Parathyroid adenoma (tissue), 2 donors: Measurements from ENCODE around the gene RANBP3.

Experiments used
- H2AFZ ChIP-seq: fragments of 300-600 bp; sonication (generic); one replicate; pipeline ENCODE4 v1.7.0; 2017; ENCODE audit warnings: antibody characterized with exemption, mild to moderate bottlenecking
- H3K27ac ChIP-seq: fragments of 300-600 bp; sonication (generic); one replicate; pipeline ENCODE4 v1.7.0; 2017
- H3K27me3 ChIP-seq: fragments of 300-600 bp; sonication (generic); one replicate; pipeline ENCODE4 v1.7.0; 2017; ENCODE audit warnings: low read length; ENCODE audit not compliant: control insufficient read depth, insufficient read depth
- H3K36me3 ChIP-seq: fragments of 300-600 bp; sonication (generic); one replicate; pipeline ENCODE4 v1.7.0; 2017; ENCODE audit warnings: low read length; ENCODE audit not compliant: control insufficient read depth, insufficient read depth
- H3K4me1 ChIP-seq: fragments of 300-600 bp; sonication (generic); one replicate; pipeline ENCODE4 v1.7.0; 2017; ENCODE audit warnings: control low read depth
- H3K4me2 ChIP-seq: fragments of 300-600 bp; sonication (generic); one replicate; pipeline ENCODE4 v1.7.0; 2017; ENCODE audit warnings: low read length
- H3K4me3 ChIP-seq: fragments of 300-600 bp; sonication (generic); one replicate; pipeline ENCODE4 v1.7.0; 2017; ENCODE audit warnings: low read depth, low read length
- H3K79me2 ChIP-seq: fragments of 300-600 bp; sonication (generic); one replicate; pipeline ENCODE4 v1.7.0; 2017; ENCODE audit warnings: control low read depth
- H3K9ac ChIP-seq: fragments of 300-600 bp; sonication (generic); one replicate; pipeline ENCODE4 v1.7.0; 2017; ENCODE audit warnings: mild to moderate bottlenecking
- H3K9me3 ChIP-seq: fragments of 300-600 bp; sonication (generic); one replicate; pipeline ENCODE4 v1.7.0; 2017; ENCODE audit warnings: low read length; ENCODE audit not compliant: control insufficient read depth
- TF ChIP-seq, protein P1 (sequence below): fragments of 300-600 bp; sonication (generic); IDR thresholded peaks from one replicate; pipeline ENCODE4 v1.7.0; 2017; ENCODE audit warnings: antibody characterized with exemption, mild to moderate bottlenecking
- donor health status: primary hyperparathyroidism.

RANBP3 gene

DNA sequence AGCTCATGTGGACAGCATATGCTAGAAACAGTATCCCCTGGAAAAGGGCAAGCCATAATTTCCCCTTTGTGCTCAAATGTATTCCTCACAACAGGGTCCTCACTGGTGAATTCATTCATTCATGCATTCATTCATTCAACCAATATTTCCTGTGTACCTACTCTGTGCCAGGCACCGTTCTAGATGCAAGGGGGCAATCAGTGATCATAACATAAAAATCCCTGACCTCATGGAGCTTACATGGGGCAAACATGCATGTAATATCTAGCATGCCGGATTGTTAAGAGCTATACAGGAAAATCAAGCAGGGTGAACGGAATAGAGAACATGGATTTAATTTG lies 2.6 kb downstream of the RANBP3 start:
- Histone ChIP-seq H3K79me2 (peaks cover 63% of the 10 kb centered on the region), H3K36me3 (no peaks in the 10 kb centered on the region), H3K4me3 (no peak overlapping the region), H3K4me2 (no peak overlapping the region), H3K9me3 (no peaks in the 10 kb centered on the region), H2AFZ (no peak overlapping the region), H3K9ac (no peak overlapping the region), H3K4me1 (no peaks in the 10 kb centered on the region), H3K27ac (no peak overlapping the region), H3K27me3 (no peaks in the 10 kb centered on the region)
- TF ChIP-seq, protein P1, sequence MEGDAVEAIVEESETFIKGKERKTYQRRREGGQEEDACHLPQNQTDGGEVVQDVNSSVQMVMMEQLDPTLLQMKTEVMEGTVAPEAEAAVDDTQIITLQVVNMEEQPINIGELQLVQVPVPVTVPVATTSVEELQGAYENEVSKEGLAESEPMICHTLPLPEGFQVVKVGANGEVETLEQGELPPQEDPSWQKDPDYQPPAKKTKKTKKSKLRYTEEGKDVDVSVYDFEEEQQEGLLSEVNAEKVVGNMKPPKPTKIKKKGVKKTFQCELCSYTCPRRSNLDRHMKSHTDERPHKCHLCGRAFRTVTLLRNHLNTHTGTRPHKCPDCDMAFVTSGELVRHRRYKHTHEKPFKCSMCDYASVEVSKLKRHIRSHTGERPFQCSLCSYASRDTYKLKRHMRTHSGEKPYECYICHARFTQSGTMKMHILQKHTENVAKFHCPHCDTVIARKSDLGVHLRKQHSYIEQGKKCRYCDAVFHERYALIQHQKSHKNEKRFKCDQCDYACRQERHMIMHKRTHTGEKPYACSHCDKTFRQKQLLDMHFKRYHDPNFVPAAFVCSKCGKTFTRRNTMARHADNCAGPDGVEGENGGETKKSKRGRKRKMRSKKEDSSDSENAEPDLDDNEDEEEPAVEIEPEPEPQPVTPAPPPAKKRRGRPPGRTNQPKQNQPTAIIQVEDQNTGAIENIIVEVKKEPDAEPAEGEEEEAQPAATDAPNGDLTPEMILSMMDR: no peak

DNA sequence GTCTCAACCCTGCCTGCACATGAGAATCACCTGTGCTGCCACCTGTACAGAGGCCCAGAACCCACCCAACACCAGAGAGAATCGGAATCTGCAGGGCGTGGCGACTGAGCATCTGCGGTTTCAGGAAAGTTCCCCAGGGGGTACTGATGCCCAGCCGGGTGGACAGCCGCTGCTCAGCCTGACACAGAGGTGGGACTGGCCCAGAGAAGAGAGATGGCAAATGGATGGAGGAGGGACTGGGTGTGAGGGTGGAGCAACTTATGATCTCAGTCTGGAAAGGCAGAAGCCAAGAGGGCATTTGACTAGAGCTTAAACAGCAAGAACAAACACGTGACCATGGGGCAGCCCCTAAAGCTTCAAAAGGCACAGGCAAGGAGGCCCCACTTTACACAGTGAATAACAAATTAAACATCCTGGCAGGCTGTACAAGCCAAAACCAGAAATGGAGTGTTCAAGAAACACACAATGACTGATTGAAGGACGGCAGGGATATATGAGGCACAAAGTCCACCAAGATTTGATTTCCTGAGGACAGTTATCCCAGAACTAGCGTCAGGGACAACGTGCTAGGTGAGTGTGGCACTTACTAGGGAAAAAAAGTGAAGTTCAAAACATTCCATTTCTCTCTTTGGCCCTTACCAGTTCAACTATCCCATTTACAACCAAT lies 3.1 kb downstream of the RANBP3 start:
- H3K27ac ChIP-seq: no peak overlapping the region
- peaks cover 67% of the 10 kb centered on the region for H3K79me2 ChIP-seq
- H2AFZ ChIP-seq: no peak overlapping the region
- TF ChIP-seq, protein P1: no peak
- no peaks in the 10 kb centered on the region for H3K4me1 ChIP-seq
- H3K9ac ChIP-seq: no peak overlapping the region
- H3K4me2 ChIP-seq: no peak overlapping the region
- no peaks in the 10 kb centered on the region for H3K27me3 ChIP-seq
- H3K36me3 ChIP-seq: no peaks in the 10 kb centered on the region
- no peaks in the 10 kb centered on the region for H3K9me3 ChIP-seq
- H3K4me3 ChIP-seq: no peak overlapping the region

DNA sequence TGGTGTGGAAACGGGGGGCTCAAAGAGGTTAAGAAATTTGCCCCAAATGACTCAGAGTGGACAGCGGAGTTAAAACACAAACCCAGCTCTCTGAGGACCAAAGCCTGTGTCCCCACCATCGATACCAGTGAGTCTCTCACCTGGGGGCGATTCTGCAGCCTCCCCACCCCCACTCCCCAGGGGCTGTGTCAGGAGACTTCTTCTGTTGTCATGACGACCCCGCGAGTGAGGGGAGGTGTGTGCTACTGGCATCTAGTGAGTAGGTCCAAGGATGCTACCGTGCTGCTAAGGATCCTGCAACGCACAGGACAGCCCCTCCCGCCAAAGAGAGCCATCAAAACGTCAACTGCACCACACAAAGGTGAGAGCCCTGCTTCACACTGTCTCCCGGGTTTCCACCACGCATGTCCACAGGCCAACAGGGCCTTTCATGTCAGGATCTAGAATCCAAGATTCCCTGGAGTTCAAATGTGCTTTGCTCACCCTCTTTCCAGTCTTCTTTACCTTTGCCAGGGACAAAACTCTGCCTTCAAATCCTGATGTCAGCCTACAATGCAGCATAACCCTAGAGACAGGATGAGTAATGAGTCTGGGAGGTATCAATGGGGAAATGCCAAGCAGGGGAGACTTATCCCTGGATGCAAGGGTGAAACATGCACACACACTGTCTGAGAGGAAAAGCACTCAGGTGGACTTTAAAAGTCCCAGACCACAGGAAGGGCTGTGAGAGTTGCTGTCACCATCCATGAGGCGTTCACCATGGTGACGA lies 3.9 kb downstream of the RANBP3 start:
- H3K27me3 ChIP-seq: no peaks in the 10 kb centered on the region
- no peaks in the 10 kb centered on the region for H3K36me3 ChIP-seq
- TF ChIP-seq, protein P1: no peak
- H3K4me3 ChIP-seq: no peak overlapping the region
- peaks cover 75% of the 10 kb centered on the region for H3K79me2 ChIP-seq
- H2AFZ ChIP-seq: no peak overlapping the region
- no peak overlapping the region for H3K4me2 ChIP-seq
- no peak overlapping the region for H3K9ac ChIP-seq
- no peaks in the 10 kb centered on the region for H3K4me1 ChIP-seq
- no peak overlapping the region for H3K27ac ChIP-seq
- H3K9me3 ChIP-seq: no peaks in the 10 kb centered on the region

DNA sequence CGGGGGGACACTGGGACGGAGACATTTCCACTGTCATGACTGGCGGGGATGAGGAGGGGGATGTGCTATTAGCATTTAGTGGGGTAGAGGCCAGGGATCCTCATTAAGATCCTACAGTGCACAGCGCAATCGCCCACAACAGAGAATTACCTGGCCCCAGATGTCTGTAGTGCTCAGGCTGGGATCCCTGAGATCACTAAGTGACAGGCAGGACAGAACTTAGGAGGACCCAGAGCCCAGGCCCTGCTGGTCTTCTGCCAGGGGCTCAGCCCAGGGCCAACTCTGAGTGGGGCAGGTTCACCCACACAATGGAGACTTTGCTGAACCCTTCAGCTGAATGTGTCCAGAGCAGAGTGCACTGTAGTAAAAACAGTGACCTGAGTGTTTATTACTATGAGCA lies 4.6 kb downstream of the RANBP3 start:
- no peaks in the 10 kb centered on the region for H3K27me3 ChIP-seq
- H2AFZ ChIP-seq: no peak overlapping the region
- H3K4me3 ChIP-seq: no peak overlapping the region
- H3K9me3 ChIP-seq: no peaks in the 10 kb centered on the region
- TF ChIP-seq, protein P1: no peak
- no peak overlapping the region for H3K4me2 ChIP-seq
- no peak overlapping the region for H3K9ac ChIP-seq
- no peaks in the 10 kb centered on the region for H3K4me1 ChIP-seq
- H3K36me3 ChIP-seq: no peaks in the 10 kb centered on the region
- peaks cover 75% of the 10 kb centered on the region for H3K79me2 ChIP-seq
- H3K27ac ChIP-seq: no peak overlapping the region

DNA sequence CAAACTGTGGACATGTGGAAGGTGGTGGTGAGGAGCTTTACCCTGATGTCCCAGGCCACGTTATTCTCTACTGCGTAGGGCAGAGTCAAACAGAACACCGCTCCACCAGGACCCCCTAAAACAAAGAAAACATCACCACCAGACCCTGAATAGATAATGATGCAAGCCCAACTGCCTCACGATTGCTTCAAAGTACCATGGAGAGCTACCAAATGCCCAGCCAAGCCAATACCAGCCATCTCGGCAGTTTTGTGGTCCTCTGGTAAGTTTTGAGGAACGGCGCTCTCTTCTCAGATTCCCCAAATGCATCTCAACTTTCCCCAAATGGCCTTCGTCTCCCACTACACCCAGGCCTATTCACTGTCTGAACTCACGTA lies 5.6 kb downstream of the RANBP3 start:
- no peaks in the 10 kb centered on the region for H3K27me3 ChIP-seq
- no peak overlapping the region for H3K4me3 ChIP-seq
- no peaks in the 10 kb centered on the region for H3K36me3 ChIP-seq
- peaks cover 77% of the 10 kb centered on the region for H3K79me2 ChIP-seq
- H3K4me1 ChIP-seq: no peaks in the 10 kb centered on the region
- H3K9me3 ChIP-seq: no peaks in the 10 kb centered on the region
- no peak overlapping the region for H2AFZ ChIP-seq
- no peak overlapping the region for H3K9ac ChIP-seq
- no peak overlapping the region for H3K27ac ChIP-seq
- TF ChIP-seq, protein P1: no peak
- H3K4me2 ChIP-seq: no peak overlapping the region
